Glomerular endothelial cell (primary cell): ENCODE results near the gene LARP1B. TPM values are rescaled to one million over a fixed set of nuclear protein-coding genes. Genes with fewer than 3 reads are reported as not detected.
"Not testable (repeated sequence)": the region's sequence is repeated elsewhere in the genome, so short reads cannot be mapped to it uniquely, and the experiment has no call there.

Experiments
- DNase-seq: peaks from one replicate; pipeline ENCODE4 v3.0.0-alpha.2; 2011; ENCODE audit warnings: low read depth, low spot score; ENCODE audit errors: extremely low read depth
- total RNA-seq: library from RNA; depleted of rRNA; stranded (reverse); fragments of >200 nt; gene quantifications from 2 replicates; pipeline ENCODE4 v1.2.3, GENCODE V29; 2015

LARP1B gene
- total RNA-seq, 1 donor from 2014 or later = 16.7 TPM

DNA sequence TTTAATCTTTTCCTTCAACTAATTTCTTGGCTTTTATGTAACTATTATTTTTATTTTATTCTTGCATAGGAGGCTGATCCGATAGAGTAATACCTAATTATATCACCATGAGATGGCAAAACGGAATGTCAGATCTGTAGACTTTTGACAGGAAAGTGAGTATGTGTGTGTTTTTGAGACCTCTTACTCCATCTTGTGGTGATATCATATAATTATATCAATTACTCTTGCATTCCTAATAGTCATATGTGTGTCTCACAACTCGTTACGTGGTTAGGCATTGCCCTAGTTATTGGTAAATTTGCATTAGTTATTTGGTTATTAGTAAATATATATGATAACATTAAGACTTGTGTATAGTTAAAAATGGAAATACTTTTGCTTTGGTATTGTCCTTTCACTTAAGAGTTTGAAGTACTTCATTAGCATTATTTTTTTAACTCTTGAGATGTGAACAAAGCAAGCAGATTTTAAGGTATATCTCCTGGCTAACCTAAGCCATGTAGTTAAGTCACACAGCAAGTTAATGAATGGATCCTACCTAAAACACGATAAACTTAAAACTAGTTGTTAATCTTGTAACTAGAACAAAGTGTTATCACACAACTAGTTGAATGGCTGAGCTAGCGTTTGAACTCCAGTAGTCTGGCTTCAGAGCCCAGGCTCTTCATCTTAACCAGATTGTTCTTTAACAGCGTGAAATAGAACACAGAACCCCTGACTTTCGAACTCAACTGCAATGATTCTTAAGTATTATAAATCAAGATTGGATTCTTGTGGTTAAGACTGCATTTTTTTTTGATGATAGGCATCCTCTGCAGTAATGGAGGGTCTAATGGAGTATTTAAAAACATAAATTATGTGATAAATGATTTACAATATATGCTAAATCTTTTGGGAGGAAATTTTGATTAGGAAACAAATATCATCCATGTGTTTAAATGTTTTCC is 159.4 kb downstream of the LARP1B start:
- DNase-seq = peak; percentile 50

- no peak for DNase-seq
These were observed 160.5 kb downstream of the LARP1B start for GRCh38 chr4:128221586-128221985.

DNA sequence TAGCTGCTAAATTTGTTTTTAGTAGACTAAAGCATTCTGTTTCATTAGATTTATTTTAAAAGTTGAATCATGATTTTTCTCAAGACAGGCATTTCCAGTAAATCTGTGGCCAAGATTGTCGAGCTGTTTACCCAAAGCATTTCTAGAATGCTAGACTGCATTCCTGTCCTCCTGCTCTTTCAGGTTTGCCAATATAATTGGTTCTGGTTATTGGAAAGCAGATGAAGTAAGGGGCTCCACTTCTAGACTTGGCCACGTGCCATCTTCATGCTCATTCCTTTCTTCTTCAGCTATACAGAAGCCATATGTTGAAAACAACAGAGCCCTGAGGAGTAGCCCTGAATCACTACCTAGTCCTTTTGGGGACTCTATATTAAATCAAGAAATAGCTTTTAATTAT is 164.0 kb downstream of the LARP1B start:
- no peak for DNase-seq

- no peak for DNase-seq
These were observed 167.0 kb downstream of the LARP1B start for GRCh38 chr4:128227991-128228571.

DNA sequence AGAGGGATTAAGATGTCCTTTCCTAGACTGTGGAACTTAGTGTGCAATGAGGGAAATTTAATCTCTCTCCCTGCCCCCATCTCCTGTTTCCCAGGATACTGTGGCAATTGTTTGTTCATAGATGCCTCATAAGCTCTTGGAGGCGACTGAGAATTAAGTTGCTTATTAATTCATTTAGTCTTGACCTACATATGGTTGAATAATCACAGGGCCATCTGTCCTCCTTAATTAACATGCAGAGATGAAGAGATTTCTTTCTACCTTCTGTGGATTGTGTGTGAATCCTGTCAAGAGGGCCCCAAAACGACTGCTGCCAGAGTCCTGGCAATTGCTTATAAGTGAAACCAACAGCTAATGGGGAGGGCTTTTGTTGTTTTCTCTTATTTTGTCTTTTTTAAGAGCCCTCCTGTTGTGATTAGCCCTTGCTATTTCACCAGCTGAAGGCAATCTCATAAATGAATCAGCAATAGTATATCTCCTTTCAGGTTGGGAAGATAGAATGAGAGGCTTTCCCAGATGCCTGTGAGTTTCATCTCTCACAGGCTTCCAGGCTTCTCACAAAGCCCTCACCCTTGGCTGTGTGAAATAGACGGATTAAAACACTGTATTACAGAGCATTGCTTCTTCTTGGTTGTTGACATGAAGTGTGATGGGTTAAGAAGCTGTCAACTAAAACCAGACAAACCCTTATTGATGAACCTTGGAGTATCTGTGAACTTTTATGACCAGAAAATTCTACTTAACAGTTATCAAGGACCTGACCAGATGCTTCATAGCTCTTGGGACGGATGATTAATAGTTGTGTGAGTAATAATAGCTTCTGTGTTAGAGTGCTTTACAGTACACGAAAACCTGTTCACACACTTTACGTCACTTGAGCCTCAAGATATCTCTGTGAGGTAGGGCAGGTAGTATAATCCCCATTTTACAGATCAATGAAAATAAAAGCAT is 168.0 kb downstream of the LARP1B start:
- no peak for DNase-seq

DNA sequence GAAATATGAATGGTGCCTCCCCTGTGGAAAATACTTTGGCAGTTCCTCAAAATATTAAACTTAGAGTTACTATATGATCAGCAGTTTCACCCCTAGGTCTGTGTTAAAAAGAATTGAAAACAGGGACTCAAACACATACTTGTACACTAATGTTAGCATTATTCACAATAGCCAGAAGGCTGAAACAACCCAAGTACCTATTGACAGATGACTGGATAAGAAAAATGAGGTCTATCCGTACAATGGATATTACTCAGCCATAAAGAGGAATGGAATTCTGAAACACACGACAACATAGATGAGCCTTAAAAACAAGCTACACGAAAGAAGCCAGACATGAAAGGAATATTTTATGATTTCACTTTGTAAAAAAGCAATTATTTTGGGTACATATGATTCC is 171.6 kb downstream of the LARP1B start:
- no peak for DNase-seq

GRCh38 chr4:128234836-128235235 is 173.7 kb downstream of the LARP1B start:
- DNase-seq = no peak

DNA sequence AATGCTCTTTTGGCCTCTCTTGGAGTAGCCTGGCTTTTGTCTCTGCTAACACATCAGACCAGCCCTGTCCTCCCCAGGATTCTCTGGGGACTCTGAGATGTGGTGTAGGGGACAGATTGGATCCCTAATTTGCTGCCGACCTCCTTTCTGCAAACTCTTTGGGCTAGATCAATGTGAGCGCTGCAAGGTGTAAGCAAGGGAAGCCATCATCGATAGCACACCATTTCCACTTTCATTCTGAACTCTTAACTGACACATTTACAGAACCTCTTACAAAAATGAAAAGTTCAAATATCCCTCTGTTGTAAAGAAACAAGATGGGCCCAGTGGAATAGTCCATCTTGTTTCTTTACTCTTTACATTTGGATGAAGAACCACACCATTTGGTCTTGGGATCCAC is 179.9 kb downstream of the LARP1B start:
- DNase-seq = no peak

- no peak for DNase-seq
These were observed 180.4 kb downstream of the LARP1B start for GRCh38 chr4:128241425-128241913.

GRCh38 chr4:128241981-128242380 is 180.9 kb downstream of the LARP1B start:
- no peak for DNase-seq

DNA sequence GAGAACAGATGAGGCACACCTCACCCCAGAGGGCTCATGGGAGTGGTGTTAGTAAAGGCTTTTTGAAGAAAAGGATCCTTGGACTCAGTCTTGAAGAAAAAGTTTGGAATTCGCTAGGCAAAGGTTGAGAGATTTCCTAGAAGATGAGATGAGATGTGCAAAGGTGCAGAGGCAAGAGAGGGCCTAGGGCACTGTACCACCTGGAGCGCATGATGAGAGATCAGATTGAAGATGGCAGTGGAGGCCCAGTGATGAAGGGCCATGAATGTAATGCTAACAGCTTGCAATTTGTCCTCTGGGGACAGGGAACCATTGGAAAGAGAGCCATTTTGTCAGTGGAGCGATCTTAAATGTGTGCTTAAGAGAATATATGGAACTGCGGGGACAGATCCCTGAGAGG is 181.5 kb downstream of the LARP1B start:
- no peak for DNase-seq

DNA sequence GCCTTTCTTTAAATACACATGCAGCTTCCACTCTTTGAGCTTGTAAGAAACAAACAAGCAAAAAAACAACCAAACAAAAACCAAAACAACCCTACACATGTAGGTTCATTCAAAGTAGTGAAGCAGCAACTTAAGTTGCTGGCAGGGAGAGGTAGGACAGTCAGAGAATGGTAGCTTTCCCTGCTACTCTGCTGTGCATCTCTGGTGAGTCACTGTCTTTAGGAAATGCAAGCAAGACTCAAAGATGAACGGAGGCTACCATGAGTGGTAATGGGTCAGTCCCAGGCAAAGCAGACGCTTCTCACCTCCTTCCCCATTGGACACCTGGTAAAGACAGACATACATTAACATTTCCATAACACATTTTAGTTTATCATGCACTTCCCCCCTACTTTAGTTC is 183.3 kb downstream of the LARP1B start:
- no peak for DNase-seq

DNA sequence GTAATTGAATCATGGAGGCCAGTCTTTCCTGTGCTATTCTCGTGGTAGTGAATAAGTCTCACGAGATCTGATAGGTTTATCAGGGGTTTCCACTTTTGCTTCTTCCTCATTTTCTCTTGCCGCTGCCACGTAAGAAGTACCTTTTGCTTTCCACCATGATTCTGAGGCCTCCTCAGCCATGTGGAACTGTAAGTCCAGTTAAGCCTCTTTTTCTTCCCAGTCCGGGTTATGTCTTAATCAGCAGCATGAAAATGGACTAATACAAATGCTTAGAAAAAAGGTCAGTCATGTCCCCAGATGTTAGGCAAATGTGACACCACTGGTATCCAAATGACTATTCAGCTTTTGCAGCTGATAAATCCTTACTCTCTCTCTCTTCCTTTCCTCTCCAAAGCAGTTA is 184.3 kb downstream of the LARP1B start:
- not testable (repeated sequence) for DNase-seq

GRCh38 chr4:128247906-128248305 is 186.8 kb downstream of the LARP1B start:
- DNase-seq = no peak

GRCh38 chr4:128249787-128250668 is 188.9 kb downstream of the LARP1B start:
- no peak for DNase-seq

DNA sequence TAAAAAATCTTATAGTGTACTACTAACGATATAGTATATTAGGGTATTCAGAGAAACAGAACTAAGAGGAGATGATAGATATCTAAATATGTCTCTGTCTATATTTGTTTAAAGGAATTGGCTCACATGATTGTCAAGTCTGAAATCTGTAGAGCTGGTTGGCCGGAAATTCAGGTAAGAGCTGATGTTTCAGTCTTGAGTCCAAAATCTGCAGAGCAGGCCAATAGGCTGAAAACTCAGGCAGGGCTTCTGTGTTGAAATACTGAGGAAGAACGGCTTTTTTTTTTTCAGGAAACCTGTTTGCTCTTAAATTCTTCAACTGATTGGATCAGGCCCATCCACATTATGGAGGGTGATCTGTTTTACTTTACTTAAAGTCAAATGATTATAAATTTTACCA is 194.8 kb downstream of the LARP1B start:
- no peak for DNase-seq

- DNase-seq = no peak
These were observed 195.4 kb downstream of the LARP1B start for GRCh38 chr4:128256539-128256938.

DNA sequence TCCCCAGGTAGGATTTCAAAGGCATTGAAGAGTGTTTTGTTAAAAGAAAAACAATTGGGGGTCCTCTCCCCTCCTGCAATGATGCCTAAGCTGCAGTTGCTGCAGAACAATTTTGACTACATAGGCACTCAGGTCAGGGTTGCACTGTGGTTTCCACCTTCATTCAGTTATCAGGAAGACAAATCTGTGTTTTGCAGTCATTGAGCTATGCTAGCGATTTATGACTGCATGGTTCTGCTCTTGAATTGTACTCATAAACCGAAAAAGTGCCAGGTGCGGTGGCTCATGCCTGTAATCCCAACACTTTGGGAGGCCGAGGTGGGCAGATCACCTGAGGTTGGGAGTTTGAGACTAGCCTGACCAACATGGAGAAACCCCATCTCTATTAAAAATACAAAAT is 197.1 kb downstream of the LARP1B start:
- DNase-seq = not testable (repeated sequence)

DNA sequence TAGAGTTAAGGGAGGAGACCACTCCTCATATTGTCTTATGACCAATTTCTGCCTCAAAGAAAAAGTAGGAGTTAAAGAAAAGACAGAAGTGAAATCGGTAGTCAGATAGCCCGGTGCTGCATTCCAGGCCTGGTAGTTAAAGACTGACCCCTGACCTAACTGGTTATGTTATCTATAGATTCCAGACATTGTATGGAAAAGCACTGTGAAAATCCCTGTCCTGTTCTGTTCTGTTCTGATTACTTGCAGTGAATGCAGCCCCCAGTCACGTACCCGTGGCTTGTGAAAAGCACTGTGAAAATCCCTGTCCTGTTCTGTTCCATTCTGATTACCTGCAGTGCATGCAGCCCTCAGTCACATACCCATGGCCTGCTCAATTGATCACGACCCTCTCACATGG is 198.8 kb downstream of the LARP1B start:
- DNase-seq = not testable (repeated sequence)
